HG02642 (cell line): ENCODE data around the gene HRC.
"Not testable (repeated sequence)": the region's sequence is repeated elsewhere in the genome, so short reads cannot be mapped to it uniquely, and the experiment has no call there.

Experiments used
- ATAC-seq: cut with Tn5 transposase; IDR thresholded peaks from one replicate; pipeline ENCODE4 v1.9.1; 2021; ENCODE audit warnings: mild to moderate bottlenecking; ENCODE audit not compliant: unreplicated experiment, poor library complexity

The HRC gene

DNA sequence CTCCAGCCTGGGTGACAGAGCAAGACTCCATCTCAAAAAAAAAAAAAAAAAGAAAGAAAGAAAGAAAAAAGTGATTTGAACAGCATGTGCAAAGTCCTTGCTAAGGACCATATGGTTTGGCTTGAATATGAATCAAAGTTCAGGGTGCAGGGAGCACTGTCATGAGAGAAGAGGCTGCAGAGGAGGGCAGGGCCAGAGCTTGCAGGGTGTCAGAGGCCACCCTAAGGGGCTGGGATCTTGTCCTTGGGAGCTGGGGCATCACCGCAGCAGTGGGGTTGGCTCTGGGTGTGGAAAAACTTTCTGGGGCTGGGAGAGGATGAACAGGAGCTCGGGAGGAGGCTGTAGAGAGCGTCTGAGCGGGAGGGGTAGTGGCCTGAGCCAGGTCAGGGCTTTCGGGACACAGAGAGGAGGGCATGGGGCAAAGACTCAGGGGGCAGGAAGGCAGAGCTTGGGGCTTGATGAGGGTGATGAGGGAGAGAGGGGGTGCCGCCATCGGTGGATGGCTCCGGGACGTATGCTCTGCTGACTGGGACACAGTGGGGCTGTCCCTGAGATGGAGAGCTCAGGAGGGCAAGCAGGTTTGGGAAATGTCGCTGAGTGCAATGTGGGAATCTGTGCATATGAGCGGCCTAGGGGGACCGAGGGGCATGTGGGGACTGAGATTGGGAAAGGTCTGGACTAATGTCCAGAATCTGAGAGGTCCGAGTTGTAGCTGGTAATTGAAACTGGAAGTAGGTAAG lies 5.4 kb upstream of the HRC start:
- ATAC-seq: no peak

DNA sequence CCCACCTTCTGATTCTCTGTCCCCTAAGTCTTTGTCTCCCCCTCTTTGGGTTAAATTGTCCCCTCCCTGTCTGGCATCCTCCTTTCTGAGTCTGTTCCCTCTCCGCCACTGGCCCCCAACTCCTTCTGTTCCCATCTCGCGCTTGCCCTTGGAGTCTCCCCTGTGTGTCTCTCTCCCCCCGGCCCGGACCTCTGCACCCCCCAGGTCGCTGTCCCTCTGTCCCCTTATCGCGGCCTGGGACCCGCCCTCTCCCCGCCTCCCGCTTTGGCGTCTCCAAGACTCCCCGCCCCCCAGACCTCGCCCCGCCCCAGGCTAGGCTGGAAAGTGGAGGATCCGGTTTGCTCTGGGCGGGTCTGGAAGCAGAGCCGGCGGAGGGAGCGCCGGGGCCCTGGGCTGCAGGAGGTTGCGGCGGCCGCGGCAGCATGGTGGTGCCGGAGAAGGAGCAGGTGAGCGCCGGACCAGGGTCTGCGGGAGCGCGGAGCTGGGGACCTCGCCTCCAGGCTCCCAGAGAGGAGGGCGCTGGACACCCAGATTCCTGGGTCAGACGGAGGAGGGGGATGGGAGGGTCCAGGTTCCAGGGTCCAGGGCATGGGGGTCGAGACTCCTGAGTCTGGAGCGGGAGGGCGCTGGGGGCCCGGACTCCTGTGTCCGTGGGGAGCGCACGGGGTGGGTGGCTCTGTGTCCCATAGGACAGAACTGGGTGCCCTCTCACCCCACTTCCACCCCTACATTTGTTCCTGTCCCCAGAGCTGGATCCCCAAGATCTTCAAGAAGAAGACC lies 2.4 kb upstream of the HRC start, which contains the start of gene TRPM4:
TSS of gene TRPM4 (plus strand) at position 348 of the 780 bp plus-strand sequence. CDS start at position 423, 75 bp downstream.
- ATAC-seq: no peak

GRCh38 chr19:49155820-49156346 lies 687 bp upstream of the HRC start:
- ATAC-seq: no peak

DNA sequence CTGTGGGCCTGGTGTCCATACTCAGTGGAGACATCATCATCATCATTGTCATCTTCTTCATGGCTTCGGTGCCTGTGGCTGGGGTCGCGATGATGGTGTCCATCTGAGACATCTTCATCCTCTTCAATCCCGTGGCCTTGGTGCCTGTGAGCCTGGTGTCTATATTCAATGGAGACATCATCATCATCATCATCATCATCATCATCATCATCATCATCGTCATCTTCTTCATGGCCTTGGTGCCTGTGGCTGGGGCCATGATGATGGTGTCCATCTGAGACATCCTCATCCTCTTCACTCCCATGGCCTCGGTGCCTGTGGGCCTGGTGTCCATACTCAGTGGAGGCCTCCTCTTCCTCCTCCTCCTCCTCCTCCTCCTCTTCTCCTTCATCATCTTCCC lies 917 bp downstream of the HRC start:
- ATAC-seq: no peak

- no peak for ATAC-seq
Observed at GRCh38 chr19:49153167-49153809, 1.9 kb downstream of the HRC start.

GRCh38 chr19:49152119-49152550 lies 3.1 kb downstream of the HRC start:
- no peak for ATAC-seq

DNA sequence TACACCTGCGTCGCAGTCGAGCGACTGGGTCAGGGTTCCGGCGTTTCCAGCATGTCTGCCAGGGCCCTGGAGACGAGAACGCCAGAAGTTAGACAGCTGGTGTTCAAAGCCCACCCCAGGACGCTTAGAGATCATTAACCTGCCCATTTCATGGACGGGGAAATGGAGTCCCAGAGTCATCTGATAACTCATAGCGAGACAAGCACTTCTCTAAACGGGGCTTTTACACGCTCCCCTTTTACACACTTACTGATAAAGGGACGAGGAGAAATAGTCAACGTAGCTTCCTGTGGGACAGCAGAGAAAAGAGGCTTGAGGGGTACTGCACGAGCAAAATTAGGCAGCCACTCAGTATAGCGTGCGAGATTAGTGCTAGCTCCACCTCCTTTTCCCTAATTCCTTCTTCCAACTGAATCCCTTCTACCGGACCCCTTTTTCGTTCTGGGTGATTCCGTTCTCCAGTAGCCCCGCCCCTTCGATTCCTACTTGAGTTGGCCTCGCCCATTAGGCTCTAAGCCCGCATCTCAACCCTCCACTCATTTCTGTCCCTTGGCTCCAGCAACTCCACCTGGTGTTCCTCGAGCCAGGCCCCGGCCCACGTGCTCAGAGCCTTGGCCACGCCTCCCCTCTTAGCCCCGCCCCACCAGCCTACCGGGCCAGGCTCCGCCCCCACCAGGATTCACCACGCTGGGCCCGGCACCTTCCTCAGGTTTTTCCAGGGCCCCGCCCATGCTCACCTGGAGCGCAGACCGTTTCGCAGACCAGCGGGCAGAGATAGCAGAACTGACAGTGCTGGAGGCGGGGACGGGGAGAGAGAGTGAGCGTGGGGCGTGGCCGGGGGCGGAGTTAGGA lies 3.7 kb downstream of the HRC start:
- ATAC-seq: no peak

GRCh38 chr19:49150944-49151243 lies 4.3 kb downstream of the HRC start:
- no peak for ATAC-seq

DNA sequence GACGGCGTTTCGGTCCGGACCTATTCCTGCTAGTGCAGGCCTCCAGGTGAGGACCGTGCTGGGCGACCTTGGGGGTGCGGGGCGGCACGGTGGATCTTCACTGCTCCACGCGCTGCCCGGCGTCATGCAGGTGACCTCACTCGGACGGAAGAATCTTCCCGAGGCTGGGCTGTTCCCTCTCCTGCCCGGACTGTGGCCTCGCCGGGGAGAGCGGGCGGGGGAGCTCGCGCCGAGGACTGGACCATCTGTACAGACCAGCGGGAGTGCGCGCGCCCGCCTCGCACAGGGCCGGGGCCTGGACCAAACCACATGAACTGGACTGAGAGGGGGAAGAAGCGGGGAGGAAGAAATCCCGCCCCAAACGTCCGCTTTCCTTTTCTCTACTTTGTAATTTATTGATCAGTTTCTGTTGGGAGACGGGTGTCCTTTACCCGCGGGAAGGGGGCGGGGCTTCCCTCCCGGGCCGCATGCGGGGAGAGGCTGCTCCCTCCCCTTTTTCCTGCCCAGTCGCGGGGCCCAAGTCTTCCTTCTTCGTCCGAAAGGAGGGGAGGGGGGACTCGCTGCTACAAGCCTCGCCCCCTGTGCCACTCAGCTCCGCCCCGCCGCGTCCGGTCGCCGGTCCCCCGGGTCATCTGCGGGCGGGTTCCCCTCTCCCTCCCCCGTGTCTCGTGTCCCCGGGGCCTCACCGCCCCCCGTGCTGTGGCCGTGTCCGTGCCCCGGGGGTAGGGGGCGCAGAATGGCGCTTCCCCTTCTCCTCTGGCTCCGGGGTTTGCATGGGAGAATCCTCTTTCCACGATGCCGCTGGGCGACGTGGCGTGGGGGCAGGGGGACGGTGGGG lies 4.9 kb downstream of the HRC start:
- no peak for ATAC-seq

DNA sequence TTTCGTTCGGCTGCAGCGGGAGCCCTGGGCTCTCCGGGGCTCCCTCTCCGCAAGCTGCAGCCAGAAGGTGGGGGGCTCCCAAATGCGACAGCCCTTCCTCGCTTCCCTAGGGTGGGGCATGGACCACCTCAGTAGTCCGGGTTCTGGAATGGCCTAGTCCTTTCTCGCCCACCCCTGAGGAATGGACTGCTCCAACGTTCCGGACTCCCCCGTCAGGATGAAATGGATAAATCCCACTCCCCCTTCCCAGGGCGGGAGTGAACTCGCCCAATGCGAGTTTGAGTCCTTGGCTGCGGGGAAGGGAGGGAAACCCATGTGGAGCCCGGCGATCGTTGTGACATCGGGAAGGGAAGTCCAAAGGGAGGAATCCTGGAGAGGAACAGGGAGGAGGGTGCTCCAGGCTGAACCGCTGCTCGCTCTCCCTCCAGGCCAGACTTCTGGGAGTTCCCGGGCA lies 5.5 kb downstream of the HRC start:
- ATAC-seq: no peak

GRCh38 chr19:49148784-49149651 lies 6.2 kb downstream of the HRC start:
- ATAC-seq: no peak

GRCh38 chr19:49148044-49148682 lies 7.0 kb downstream of the HRC start:
- ATAC-seq: no peak

DNA sequence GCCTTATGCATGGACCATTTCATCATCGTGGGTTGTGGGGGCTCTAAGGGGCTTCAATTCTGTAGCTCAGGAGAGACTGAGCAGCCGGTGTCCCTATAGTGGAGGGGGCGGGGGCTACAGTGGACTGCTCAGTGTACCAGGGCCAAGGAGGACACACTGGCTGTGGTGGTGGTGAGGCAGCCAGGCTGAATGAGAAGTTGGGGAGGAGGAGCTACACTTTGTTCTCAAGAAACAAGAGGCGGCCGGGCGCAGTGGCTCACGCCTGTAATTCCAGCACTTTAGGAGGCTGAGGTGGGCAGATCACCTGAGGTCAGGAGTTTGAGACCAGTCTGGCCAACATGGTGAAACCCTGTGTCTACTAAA lies 8.8 kb downstream of the HRC start:
- ATAC-seq: not testable (repeated sequence)

DNA sequence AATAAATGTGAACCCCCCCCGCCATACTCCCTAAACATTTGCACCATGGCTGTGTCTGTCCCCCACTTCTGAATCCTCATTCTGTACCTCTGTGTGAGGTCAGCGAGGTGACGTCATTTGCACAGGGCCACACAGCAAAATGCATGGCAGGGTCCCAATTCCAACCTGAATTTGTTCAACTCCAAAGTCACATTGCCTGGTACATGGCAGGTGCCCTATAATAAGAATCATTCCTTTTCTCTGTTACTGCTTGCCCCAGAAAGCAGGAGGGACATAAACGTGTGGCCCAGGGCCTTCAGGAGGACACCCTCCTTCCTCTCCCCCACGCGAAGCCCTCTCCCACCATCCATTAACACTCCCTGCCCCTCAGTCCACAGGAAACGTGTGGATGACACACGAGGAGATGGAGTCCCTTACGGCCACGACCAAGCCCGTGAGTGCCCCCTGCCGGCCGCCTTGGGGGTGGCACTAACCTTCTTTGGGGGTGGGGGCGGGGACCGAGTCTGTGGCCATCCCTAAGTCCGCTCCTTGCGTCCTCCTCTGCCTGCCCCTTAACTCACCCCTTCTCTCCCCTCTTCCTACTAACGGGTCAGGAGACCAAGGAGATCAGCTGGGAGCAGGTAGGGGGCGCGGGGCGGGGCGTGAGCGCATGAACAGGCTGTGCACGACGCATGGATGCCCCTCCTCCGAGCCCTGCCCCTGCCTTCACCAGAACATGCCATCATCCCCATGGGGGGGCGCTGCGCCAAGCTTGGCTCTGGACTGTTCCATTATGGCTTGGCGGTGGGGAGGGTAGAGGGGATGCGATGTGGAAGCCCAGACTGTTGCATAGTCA lies 9.4 kb downstream of the HRC start:
- no peak for ATAC-seq

GRCh38 chr19:49142866-49143335 lies 12.3 kb downstream of the HRC start:
- ATAC-seq: peak; percentile 84

DNA sequence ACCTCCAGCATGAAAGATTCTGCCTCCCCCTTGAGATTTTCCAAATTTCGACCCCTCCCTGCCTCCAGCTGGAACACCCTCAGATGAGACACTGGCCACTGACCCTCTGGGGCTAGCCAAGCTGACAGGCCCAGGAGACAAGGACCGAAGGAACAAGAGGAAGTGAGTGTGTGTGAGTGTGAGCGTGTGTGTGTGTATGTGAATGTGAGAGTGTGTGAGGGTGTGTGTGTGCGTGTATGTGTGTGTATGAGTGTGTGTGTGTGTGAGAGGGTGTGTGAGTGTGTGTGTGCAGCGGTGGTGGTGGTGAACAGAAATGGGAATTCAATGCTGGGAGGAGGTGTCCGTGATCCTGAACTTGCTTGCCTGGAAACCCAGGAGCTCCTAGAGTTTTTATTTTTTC lies 13.8 kb downstream of the HRC start:
- no peak for ATAC-seq

- ATAC-seq: no peak
Observed at GRCh38 chr19:49140951-49141350, 14.2 kb downstream of the HRC start.
